HG02981 (cell line): ENCODE results near the gene SCN11A.

Experiments
- ATAC-seq: cut with Tn5 transposase; IDR thresholded peaks from one replicate; pipeline ENCODE4 v1.9.1; 2021; ENCODE audit warnings: mild to moderate bottlenecking, moderate library complexity; ENCODE audit not compliant: unreplicated experiment

Gene SCN11A

GRCh38 chr3:39011191-39011736 is 40.5 kb downstream of the SCN11A start:
- ATAC-seq: no peak

- no peak for ATAC-seq
Observed at GRCh38 chr3:39005295-39005694, 46.4 kb downstream of the SCN11A start.
